Right atrium auricular region (tissue), 2 donors: ENCODE measurements around the gene UAP1L1. TPM values are rescaled to one million over a fixed set of nuclear protein-coding genes. Genes with fewer than 3 reads are reported as not detected.

Source experiments
- DNase-seq: peaks from one replicate; pipeline ENCODE4 v3.0.0-alpha.2; 2019; ENCODE audit warnings: low spot score
- H3K27ac ChIP-seq, 2 donors: fragments of 200-600 bp; sonication (generic); 1 replicate in 1 of 2; 2 replicates in 1 of 2; pipeline ENCODE4 v1.5.1; 2016 to 2019
- H3K27me3 ChIP-seq, 2 donors: fragments of 200-600 bp; sonication (generic); one replicate each; pipeline versions ENCODE4 v1.5.1 to v1.6.0; 2017 to 2019
- H3K36me3 ChIP-seq: fragments of 200-600 bp; sonication (generic); one replicate; pipeline ENCODE4 v1.5.1; 2016
- H3K4me1 ChIP-seq, 2 donors: fragments of 200-600 bp; sonication (generic); one replicate each; pipeline versions ENCODE4 v1.5.1 to v1.6.0; 2017 to 2019
- H3K4me3 ChIP-seq, 2 donors: fragments of 200-600 bp; sonication (generic); 1 replicate in 1 of 2; 2 replicates in 1 of 2; pipeline ENCODE4 v1.5.1; 2017 to 2019; ENCODE audit warnings: mild to moderate bottlenecking in 1 of 2, moderate library complexity in 1 of 2
- H3K9me3 ChIP-seq, 2 donors: fragments of 200-600 bp; sonication (generic); one replicate each; pipeline ENCODE4 v1.5.1; 2019
- CTCF ChIP-seq, 2 donors: fragments of 200-600 bp; sonication (generic); IDR thresholded peaks; one replicate each; pipeline ENCODE4 v1.5.1; 2019; ENCODE audit warnings: antibody characterized with exemption in 2 of 2
- total RNA-seq, 2 donors: library from RNA; depleted of rRNA; stranded (reverse); fragments of >200 nt; gene quantifications; one replicate each; pipeline ENCODE4 v1.1.0, GENCODE V29; 2016

UAP1L1 gene
- total RNA-seq, 2 donors from 2014 or later = 4.3 to 6.3 TPM

- DNase-seq = no peak
- Histone ChIP-seq H3K27me3 (peaks cover 0 to 3% of the 10 kb centered on the region in 2 donors), H3K4me3 (no peak overlapping the region), H3K27ac (no peak overlapping the region), H3K36me3 (no peaks in the 10 kb centered on the region), H3K4me1 (peaks cover 0 to 9% of the 10 kb centered on the region in 2 donors), H3K9me3 (no peaks in the 10 kb centered on the region)
- no peak for TF ChIP-seq CTCF (IDR thresholded peaks at IDR 0.05)
These were observed 12.5 kb upstream of the UAP1L1 start for GRCh38 chr9:137064880-137065164.

- no peaks in the 10 kb centered on the region for H3K9me3 ChIP-seq
- no peak for TF ChIP-seq CTCF (IDR thresholded peaks at IDR 0.05)
- no peaks in the 10 kb centered on the region for H3K36me3 ChIP-seq
- DNase-seq = no peak
- peaks cover 0 to 3% of the 10 kb centered on the region in 2 donors for H3K27me3 ChIP-seq
- H3K4me3 ChIP-seq = no peak overlapping the region
- H3K27ac ChIP-seq = no peak overlapping the region
- H3K4me1 ChIP-seq = peaks cover 0 to 9% of the 10 kb centered on the region in 2 donors
These were observed 11.9 kb upstream of the UAP1L1 start for GRCh38 chr9:137065336-137065967.

GRCh38 chr9:137066096-137066861 lies 11.0 kb upstream of the UAP1L1 start:
- peaks cover 0 to 17% of the 10 kb centered on the region in 2 donors for H3K4me1 ChIP-seq
- no peak for DNase-seq
- no peak overlapping the region for H3K4me3 ChIP-seq
- no peaks in the 10 kb centered on the region for H3K36me3 ChIP-seq
- no peaks in the 10 kb centered on the region for H3K9me3 ChIP-seq
- no peak for TF ChIP-seq CTCF (IDR thresholded peaks at IDR 0.05)
- H3K27me3 ChIP-seq = peaks cover 0 to 3% of the 10 kb centered on the region in 2 donors
- no peak overlapping the region for H3K27ac ChIP-seq

GRCh38 chr9:137067860-137068538 lies 9.3 kb upstream of the UAP1L1 start:
- H3K27ac ChIP-seq = no peak overlapping the region
- peaks cover 0 to 20% of the 10 kb centered on the region in 2 donors for H3K4me1 ChIP-seq
- H3K9me3 ChIP-seq = no peaks in the 10 kb centered on the region
- no peaks in the 10 kb centered on the region for H3K36me3 ChIP-seq
- H3K4me3 ChIP-seq = no peak overlapping the region
- peaks cover 0 to 3% of the 10 kb centered on the region in 2 donors for H3K27me3 ChIP-seq
- peak; percentile 77 for DNase-seq
- TF ChIP-seq CTCF (IDR thresholded peaks at IDR 0.05) = peak; percentile 67 to 77

- H3K9me3 ChIP-seq = no peaks in the 10 kb centered on the region
- H3K27ac ChIP-seq = no peak overlapping the region
- H3K27me3 ChIP-seq = peaks cover 0 to 3% of the 10 kb centered on the region in 2 donors
- H3K36me3 ChIP-seq = no peaks in the 10 kb centered on the region
- no peak for DNase-seq
- H3K4me3 ChIP-seq = no peak overlapping the region
- no peak for TF ChIP-seq CTCF (IDR thresholded peaks at IDR 0.05)
- H3K4me1 ChIP-seq = peaks cover 0 to 17% of the 10 kb centered on the region in 2 donors
These were observed 8.5 kb upstream of the UAP1L1 start for GRCh38 chr9:137068539-137069507.
